HepG2 (cell line): ENCODE data around the gene TAGLN2. TPM values are rescaled to one million over a fixed set of nuclear protein-coding genes. Genes with fewer than 3 reads are reported as not detected.
A peak's percentile ranks its signal among the peaks of the same experiment; 100 is the strongest.

Source experiments
- ATAC-seq: fragments of 200-7000 bp; cut with Tn5 transposase; 3 replicates; pipeline ENCODE4 v1.9.1; 2020; ENCODE audit warnings: mild to moderate bottlenecking, moderate library complexity
- BruUV-seq: library from RNA; stranded (reverse); fragments of 400-500 nt; replicated peaks from 2 replicates; lab custom pipeline; 2021; lab: Mats Ljungman, UMichigan
- CTCF ChIA-PET: fragments of 300-600 bp; formaldehyde crosslinking; extraction: SDS; loops from one replicate; lab custom pipeline; 2021; ENCODE audit warnings: low total read pairs, inconsistent platforms, low intra/inter-chr PET ratio; lab: Yijun Ruan, JAX
- POLR2A ChIA-PET: fragments of 350-600 bp; sonication (Branson Sonifier 250); formaldehyde crosslinking; loops from one replicate; lab custom pipeline; 2020; ENCODE audit warnings: antibody characterized with exemption, inconsistent platforms; lab: Yijun Ruan, JAX
- DNase-seq: peaks from one replicate; pipeline ENCODE4 v3.0.0-alpha.2; 2015; ENCODE audit warnings: low spot score
- FAIRE-seq: peaks from 3 replicates; lab custom pipeline; 2011; peaks lifted over from hg19 to GRCh38; lab: Jason Lieb, UNC
- H2AFZ ChIP-seq: one replicate; pipeline ENCODE4 v1.6.1; 2011; ENCODE audit warnings: low read length, inconsistent platforms
- H3K27ac ChIP-seq: fragments of 300-600 bp; 3 replicates; pipeline ENCODE4 v1.8.0; 2011; ENCODE audit warnings: mixed run types, mild to moderate bottlenecking, mixed read lengths, low read length, inconsistent platforms; ENCODE audit not compliant: insufficient read depth; ENCODE audit errors: extremely low read length
- H3K27me3 ChIP-seq, 2 experiments: fragments of 200-600 bp in 1 of 2; 2 replicates in 1 of 2; 3 replicates in 1 of 2; pipeline versions ENCODE4 v1.6.0 to v1.8.0; 2011; ENCODE audit warnings: low read length in 2 of 2, mild to moderate bottlenecking in 2 of 2, moderate library complexity in 2 of 2, inconsistent platforms in 1 of 2; ENCODE audit not compliant: insufficient read depth in 2 of 2, control insufficient read depth in 1 of 2
- H3K36me3 ChIP-seq, 2 experiments: fragments of 200-600 bp in 1 of 2; replicated peaks in 1 of 2; 2 replicates in 1 of 2; 3 replicates in 1 of 2; pipeline versions ENCODE4 v1.5.1 to v1.8.0; 2011; ENCODE audit warnings: low read length in 2 of 2, inconsistent platforms in 1 of 2; ENCODE audit not compliant: insufficient read depth in 2 of 2, control insufficient read depth in 1 of 2
- H3K4me1 ChIP-seq: 2 replicates; pipeline ENCODE4 v1.5.1; 2012; ENCODE audit warnings: low read length, inconsistent platforms; ENCODE audit not compliant: insufficient read depth
- H3K4me2 ChIP-seq: 2 replicates; pipeline ENCODE4 v1.6.0; 2011; ENCODE audit warnings: low read depth, low read length, inconsistent platforms
- H3K4me3 ChIP-seq, 3 experiments: fragments of 200-600 bp in 1 of 3; sonication (generic), shearing (Covaris generic) in 1 of 3; replicated peaks in 1 of 3; 2 replicates each; pipeline ENCODE4 v1.5.1; 2011 to 2016; ENCODE audit warnings: low read length in 3 of 3, inconsistent platforms in 2 of 3, low read depth in 2 of 3, mild to moderate bottlenecking in 2 of 3, control low read depth in 1 of 3, mixed read lengths in 1 of 3; ENCODE audit not compliant: insufficient read depth in 1 of 3
- H3K79me2 ChIP-seq: one replicate; pipeline ENCODE4 v1.6.1; 2011; ENCODE audit warnings: low read length, inconsistent platforms; ENCODE audit not compliant: insufficient read depth
- H3K9ac ChIP-seq: 2 replicates; pipeline ENCODE4 v1.6.0; 2011; ENCODE audit warnings: mild to moderate bottlenecking, low read depth, low read length, inconsistent platforms; ENCODE audit not compliant: insufficient read depth
- H3K9me3 ChIP-seq: 2 replicates; pipeline ENCODE4 v1.5.1; 2012; ENCODE audit warnings: mild to moderate bottlenecking, low read length
- H4K20me1 ChIP-seq: 2 replicates; pipeline ENCODE4 v1.6.0; 2011; ENCODE audit warnings: inconsistent platforms, mild to moderate bottlenecking, low read length, moderate library complexity; ENCODE audit not compliant: insufficient read depth
- ATF3 ChIP-seq: sonication (generic); formaldehyde crosslinking; IDR thresholded peaks from 2 replicates; pipeline ENCODE4 v1.4.0; 2020; ENCODE audit warnings: missing genetic modification reagents
- HNRNPK ChIP-seq: fragments of 200-400 bp; formaldehyde crosslinking; IDR thresholded peaks from 2 replicates; pipeline ENCODE4 v1.6.1; 2018; ENCODE audit warnings: low read length, low read depth, moderate library complexity, mild to moderate bottlenecking; ENCODE audit not compliant: poor library complexity, severe bottlenecking
- KLF9 ChIP-seq: IDR thresholded peaks from 2 replicates; pipeline ENCODE4 v1.6.1; 2016; ENCODE audit warnings: low read depth
- NCOA5 ChIP-seq: sonication (generic); formaldehyde crosslinking; IDR thresholded peaks from 2 replicates; pipeline ENCODE4 v1.4.0; 2020; ENCODE audit warnings: missing genetic modification reagents
- PAX8 ChIP-seq: sonication (generic); formaldehyde crosslinking; IDR thresholded peaks from 2 replicates; pipeline ENCODE4 v1.8.0; 2022; ENCODE audit warnings: mild to moderate bottlenecking, missing genetic modification reagents, borderline replicate concordance
- PHF8 ChIP-seq: sonication (generic); formaldehyde crosslinking; IDR thresholded peaks from 2 replicates; pipeline ENCODE4 v1.5.0; 2020; ENCODE audit warnings: missing genetic modification reagents
- SKI ChIP-seq: fragments of 450-650 bp; IDR thresholded peaks from one replicate; pipeline ENCODE4 v1.6.1; 2018; ENCODE audit warnings: mild to moderate bottlenecking; ENCODE audit not compliant: partially characterized antibody
- TEAD2 ChIP-seq: sonication (generic); formaldehyde crosslinking; IDR thresholded peaks from 2 replicates; pipeline ENCODE4 v1.9.0; 2021; ENCODE audit warnings: missing genetic modification reagents
- ZBTB2 ChIP-seq: sonication (generic); formaldehyde crosslinking; IDR thresholded peaks from 2 replicates; pipeline ENCODE4 v1.8.0; 2022; ENCODE audit warnings: low read depth, missing genetic modification reagents
- ZNF563 ChIP-seq: sonication (generic); formaldehyde crosslinking; IDR thresholded peaks from 2 replicates; pipeline ENCODE4 v1.8.0; 2022; ENCODE audit warnings: mild to moderate bottlenecking, moderate library complexity, missing genetic modification reagents
- WGBS: methylation state at CpG from one replicate; pipeline ENCODE4 v1.1.6; 2017; ENCODE audit warnings: low lambda C conversion rate; 5-methylcytosine and 5-hydroxymethylcytosine counted together
- in situ Hi-C: cut with HindIII; loops from 2 replicates; pipeline ENCODE4 v1.10.0; 2017; ENCODE audit warnings: low pct_unique_long_range_greater_than_20kb; ENCODE audit not compliant: extremely low pct_ligation_motif_present
- intact Hi-C: fragments of 100-400 bp; cut with micrococcal nuclease; formaldehyde crosslinking; loops from one replicate; pipeline ENCODE4 v1.10.0; 2022; ENCODE audit not compliant: unreplicated experiment
- polyA plus RNA-seq, 8 experiments: library from polyadenylated mRNA; depleted of rRNA in 3 of 8; stranded (reverse) in 7 of 8; unstranded in 1 of 8; fragments of >200 nt; fragmentation: Illumina TruSeq in 4 of 8; extraction: Trizol in 4 of 8; gene quantifications; 2 replicates each; pipeline versions ENCODE4 v1.2.1 to v1.2.3, GENCODE V29; 2011 to 2016; ENCODE audit warnings: low read depth in 4 of 8, missing spikeins in 1 of 8, mixed read lengths in 1 of 8; ENCODE audit not compliant: insufficient read depth in 1 of 8
- total RNA-seq, 5 experiments: library from RNA; depleted of rRNA; stranded (reverse); fragments of >200 nt; fragmentation: Illumina TruSeq; extraction: Trizol; gene quantifications; 2 replicates each; pipeline ENCODE4 v1.2.3, GENCODE V29; 2016; ENCODE audit warnings: low read depth in 1 of 5

TAGLN2 gene
- total and polyA plus RNA-seq, 2 of the 13 experiments (the other 11 are each of a cell fraction or from before 2014, with no cell fraction given) = 6.7 to 17.2 TPM

GRCh38 chr1:159927211-159927848, 2.0 kb upstream of the TAGLN2 start (continued):
- TF ChIP-seq ZNF563 (CRISPR knock-in tag) = no peak
- TF ChIP-seq PAX8 (CRISPR knock-in tag) = no peak

- in situ Hi-C loops = no loop called here
- peak overlapping the region; percentile 66 for H3K4me2 ChIP-seq
- no peaks in the 10 kb centered on the region for H3K36me3 ChIP-seq
- TF ChIP-seq NCOA5 (CRISPR knock-in tag) = no peak
- TF ChIP-seq TEAD2 (CRISPR knock-in tag) = no peak
- TF ChIP-seq, all 625 proteins: peak for 0
- TSS peak; percentile 64 for BruUV-seq
- Histone ChIP-seq H2AFZ (no peak overlapping the region), H3K4me3 (peak overlapping the region in 2 of 3 experiments; percentile 51 to 56; a peak in 3 of 6 replicates), H4K20me1 (no peaks in the 10 kb centered on the region), H3K4me1 (peaks cover 41% of the 10 kb centered on the region), H3K9ac (peak overlapping the region; percentile 61; the same call in 1 of the 2 replicates), H3K27me3 (peaks cover 5 to 37% of the 10 kb centered on the region in 2 experiments), H3K79me2 (no peaks in the 10 kb centered on the region), H3K9me3 (no peaks in the 10 kb centered on the region), H3K27ac (no peak overlapping the region)
- intact Hi-C loops = no loop called here
- ATAC-seq (no peak), DNase-seq (no peak), FAIRE-seq (no peak)
- POLR2A ChIA-PET = no interaction called here
- 56% methylated on average over 1 of the region's 7 CpGs for WGBS
- CTCF ChIA-PET = no interaction called here
These were observed 392 bp upstream of the TAGLN2 start for GRCh38 chr1:159925719-159926078.

GRCh38 chr1:159924025-159924790, 1.1 kb downstream of the TAGLN2 start:
- intact Hi-C loops = no loop called here
- DNase-seq (peak; percentile 24), ATAC-seq (peak; percentile 9), FAIRE-seq (no peak)
- WGBS = 41% methylated on average over 8 of the region's 31 CpGs
- peak overlapping the region; percentile 66 for H3K9ac ChIP-seq
- peak overlapping the region; percentile 8 for H3K27ac ChIP-seq
- ChIA-PET POLR2A (interaction anchor here (1.3 kb wide), 1 partner anchor 10 kb away, joined by 4 read pairs; no protein-coding TSS in a partner anchor), CTCF (no interaction called here)
- in situ Hi-C loops = no loop called here
- H3K9me3 ChIP-seq = no peaks in the 10 kb centered on the region
- peak overlapping the region in 2 of 3 experiments; percentile 51 to 56; a peak in 5 of 6 replicates for H3K4me3 ChIP-seq
- H3K4me1 ChIP-seq = peaks cover 41% of the 10 kb centered on the region
- H3K4me2 ChIP-seq = peak overlapping the region; percentile 66
- BruUV-seq = no TSS peak
- no peaks in the 10 kb centered on the region for H3K36me3 ChIP-seq
- H3K27me3 ChIP-seq = peaks cover 5 to 34% of the 10 kb centered on the region in 2 experiments; a peak in 4 of 5 replicates
- H3K79me2 ChIP-seq = no peaks in the 10 kb centered on the region
- H4K20me1 ChIP-seq = no peaks in the 10 kb centered on the region
- no peak overlapping the region for H2AFZ ChIP-seq
- TF ChIP-seq KLF9 (CRISPR knock-in tag) = no peak
- TF ChIP-seq HNRNPK = peak; percentile 6
- TF ChIP-seq PHF8 (CRISPR knock-in tag) = 0 out of 2 replicates have a peak, but pooled peaks have one; percentile 9
- peak; percentile 24 for TF ChIP-seq SKI
- TF ChIP-seq ZBTB2 (CRISPR knock-in tag) = 0 out of 2 replicates have a peak, but pooled peaks have one; percentile 36
- peak; percentile 50; the same call in 1 of the 2 replicates for TF ChIP-seq ATF3
